ENCODE results near the gene NEK10. TPM values are rescaled to one million over a fixed set of nuclear protein-coding genes. Genes with fewer than 3 reads are reported as not detected.
"Not testable (repeated sequence)": the region's sequence is repeated elsewhere in the genome, so short reads cannot be mapped to it uniquely, and the experiment has no call there.

The NEK10 gene
- total and polyA plus RNA-seq, 9 of the 15 experiments (the other 6 are each of a cell fraction or from before 2014, with no cell fraction given) = 0.07 TPM; not detected in 8

- Histone ChIP-seq H3K27me3 (ENCODE audit: control insufficient read depth in 2 of 2, insufficient read depth in 2 of 2, low read length in 2 of 2) (no peaks in the 10 kb centered on the region), H3K4me2 (ENCODE audit: insufficient read depth, low read length) (no peak overlapping the region), H3K9me1 (ENCODE audit: control insufficient read depth, insufficient read depth, low read length) (no peaks in the 10 kb centered on the region), H2AFZ (ENCODE audit: low read depth, low read length) (no peak overlapping the region), H3K79me2 (ENCODE audit: control insufficient read depth, insufficient read depth, low read length) (no peaks in the 10 kb centered on the region), H4K20me1 (replicated peaks; ENCODE audit: control insufficient read depth, insufficient read depth, low read length) (no peaks in the 10 kb centered on the region), H3K36me3 (ENCODE audit: control insufficient read depth, insufficient read depth, low read length) (no peaks in the 10 kb centered on the region), H3K4me3 (no peak overlapping the region), H3K27ac (ENCODE audit: extremely low read depth, low read depth, low read length) (no peak overlapping the region), H3K9ac (ENCODE audit: insufficient read depth in 1 of 2, low read depth in 2 of 2, low read length in 2 of 2) (no peak overlapping the region), H3K9me3 (replicated peaks; ENCODE audit: control insufficient read depth, insufficient read depth, low read depth, low read length) (0 out of 2 replicates have a peak, but pooled peaks cover 2% of the 10 kb centered on the region), H3K4me1 (replicated peaks in 1 of 2; ENCODE audit: control insufficient read depth in 2 of 2, insufficient read depth in 2 of 2, low read length in 2 of 2) (no peaks in the 10 kb centered on the region)
- ChIA-PET CTCF (ENCODE audit: low intra/inter-chr PET ratio) (no interaction called here), POLR2A (interaction anchor here (0.6 kb wide), 1 partner anchor 61 kb away, joined by 3 read pairs; no protein-coding TSS in a partner anchor)
- FAIRE-seq (no peak), DNase-seq (ENCODE audit: extremely low read depth in 1 of 4, low spot score in 3 of 4) (no peak), ATAC-seq (no peak)
- TF ChIP-seq COPS2 (conservative IDR thresholded peaks at IDR 0.05) (no peak), LEF1 (IDR thresholded peaks at IDR 0.05) (no peak), GATAD2B (IDR thresholded peaks at IDR 0.05; ENCODE audit: borderline replicate concordance) (no peak), GABPB1 (CRISPR knock-in tag; IDR thresholded peaks at IDR 0.05) (no peak)
- intact Hi-C loops (cut with micrococcal nuclease) = no loop called here
- BruUV-seq (replicated peaks) = no TSS peak
- in situ Hi-C loops (cut with MboI) = no loop called here
Measured at GRCh38 chr3:27333843-27334242, 35.3 kb downstream of the NEK10 start.

- H3K4me3 ChIP-seq; H3K27ac ChIP-seq (ENCODE audit: extremely low read depth, low read depth, low read length); H4K20me1 ChIP-seq (replicated peaks; ENCODE audit: control insufficient read depth, insufficient read depth, low read length); H3K79me2 ChIP-seq (ENCODE audit: control insufficient read depth, insufficient read depth, low read length); H3K36me3 ChIP-seq (ENCODE audit: control insufficient read depth, insufficient read depth, low read length); intact Hi-C loops (cut with micrococcal nuclease); H3K9ac ChIP-seq (ENCODE audit: insufficient read depth in 1 of 2, low read depth in 2 of 2, low read length in 2 of 2); H3K27me3 ChIP-seq (ENCODE audit: control insufficient read depth in 2 of 2, insufficient read depth in 2 of 2, low read length in 2 of 2); FAIRE-seq; H3K9me3 ChIP-seq (replicated peaks; ENCODE audit: control insufficient read depth, insufficient read depth, low read depth, low read length); H3K4me2 ChIP-seq (ENCODE audit: insufficient read depth, low read length); CTCF ChIA-PET (ENCODE audit: low intra/inter-chr PET ratio); in situ Hi-C loops (cut with MboI); H3K9me1 ChIP-seq (ENCODE audit: control insufficient read depth, insufficient read depth, low read length); POLR2A ChIA-PET; H2AFZ ChIP-seq (ENCODE audit: low read depth, low read length); H3K4me1 ChIP-seq (replicated peaks in 1 of 2; ENCODE audit: control insufficient read depth in 2 of 2, insufficient read depth in 2 of 2, low read length in 2 of 2); ATAC-seq; BruUV-seq (replicated peaks); DNase-seq (ENCODE audit: extremely low read depth in 1 of 4, low spot score in 3 of 4): not testable (repeated sequence)
- WGBS (ENCODE audit: insufficient coverage, low coverage, missing lambda C conversion rate) = 1% methylated on average over 4 of the region's 4 CpGs
- TF ChIP-seq ZNF431 (CRISPR knock-in tag; IDR thresholded peaks at IDR 0.05) = peak; percentile 86; the same call in 1 of the 2 replicates
Measured at GRCh38 chr3:27328982-27329762, 40.0 kb downstream of the NEK10 start.
